K562 (cell line): Measurements from ENCODE around the gene IQCK. TPM values are rescaled to one million over a fixed set of nuclear protein-coding genes. Genes with fewer than 3 reads are reported as not detected.
A peak's percentile ranks its signal among the peaks of the same experiment; 100 is the strongest.

Experiments used
- AFF4 ChIP-seq: sonication (generic); formaldehyde crosslinking; IDR thresholded peaks from 2 replicates; pipeline ENCODE4 v1.8.0; 2023; ENCODE audit warnings: mild to moderate bottlenecking, missing genetic modification reagents
- ZNF407 ChIP-seq: fragments of 450-650 bp; IDR thresholded peaks from 2 replicates; pipeline ENCODE4 v1.6.1; 2016; ENCODE audit warnings: low read depth
- polyA plus RNA-seq, 8 experiments: library from polyadenylated mRNA; depleted of rRNA in 4 of 8; stranded (reverse) in 5 of 8; unstranded in 3 of 8; fragments of >200 nt; fragmentation: Nextera tagmentation in 2 of 8; fragmentation: Illumina TruSeq in 1 of 8; extraction: Ambion mirVana in 2 of 8; extraction: Trizol in 1 of 8; gene quantifications; 2 replicates each; pipeline versions ENCODE4 v1.2.1 to v1.2.3, GENCODE V29; 2011 to 2014; ENCODE audit warnings: inconsistent platforms in 1 of 8, missing spikeins in 1 of 8
- total RNA-seq, 7 experiments: library from RNA; depleted of rRNA in 6 of 7; stranded (reverse); fragments of >200 nt in 6 of 7; fragmentation: Illumina TruSeq in 2 of 7; extraction: Trizol in 2 of 7; gene quantifications; 2 replicates each; pipeline versions ENCODE4 v1.2.1 to v1.2.3, GENCODE V29; 2011 to 2021; ENCODE audit warnings: low replicate concordance in 1 of 7

Gene IQCK
- total and polyA plus RNA-seq, 9 of the 15 experiments (the other 6 are each of a cell fraction or from before 2014, with no cell fraction given): 5.2 to 12.2 (median 7.3) TPM

GRCh38 chr16:19718624-19718965, 524 bp downstream of the IQCK start (continued):
- peak; percentile 72 for TF ChIP-seq ZNF407
- TF ChIP-seq AFF4 (CRISPR knock-in tag): 0 out of 2 replicates have a peak, but pooled peaks have one; percentile 12
